Choroid plexus epithelial cell (primary cell): ENCODE data around the gene RENBP.
A peak's percentile ranks its signal among the peaks of the same experiment; 100 is the strongest.

Experiments used
- DNase-seq: peaks from one replicate; pipeline ENCODE4 v3.0.0-alpha.2; 2010; ENCODE audit warnings: low read depth
- H3K4me3 ChIP-seq: 2 replicates; pipeline ENCODE4 v1.5.1; 2011; ENCODE audit warnings: low read depth, mild to moderate bottlenecking, control low read depth, low read length, moderate library complexity
- CTCF ChIP-seq: conservative IDR thresholded peaks from 2 replicates; pipeline ENCODE4 v1.5.1; 2011; ENCODE audit warnings: low read depth, mild to moderate bottlenecking, control low read depth, inconsistent platforms, low read length, moderate library complexity

Gene RENBP

GRCh38 chrX:153903991-153904957 is 40.2 kb downstream of the RENBP start, which contains the start of gene AVPR2:
TSS of gene AVPR2 (plus strand) at chrX:153904673. CDS start at chrX:153905146, 473 bp downstream.
- DNase-seq, result no peak
- no peak within 1 kb of the TSS for H3K4me3 ChIP-seq

GRCh38 chrX:153903238-153903980 is 41.0 kb downstream of the RENBP start:
- H3K4me3 ChIP-seq, result no peak overlapping the region
- no peak for DNase-seq
- TF ChIP-seq CTCF, result no peak

More at GRCh38 chrX:153903991-153904957, 40.2 kb downstream of the RENBP start, which contains the start of gene AVPR2:
- TF ChIP-seq CTCF, result no peak

DNA sequence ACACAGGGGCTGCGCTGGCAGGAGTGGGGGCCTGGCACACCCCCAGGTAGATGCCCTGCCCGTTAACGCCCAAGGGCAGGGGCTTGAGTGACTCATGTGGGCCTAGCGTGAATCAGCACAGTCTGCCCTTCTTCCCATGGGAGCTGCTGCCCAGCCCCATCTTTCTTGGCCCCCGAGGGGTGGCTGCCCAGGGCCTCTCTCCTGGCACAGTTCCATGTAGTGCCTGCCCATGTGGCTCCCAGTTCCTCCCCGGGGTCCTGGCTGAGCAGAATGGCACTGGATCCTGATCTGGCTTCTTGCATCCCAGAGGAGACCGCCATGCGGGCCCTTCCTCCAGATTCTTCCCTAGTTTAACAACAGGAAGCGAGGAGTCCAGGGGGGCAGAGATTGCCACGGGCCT is 42.1 kb downstream of the RENBP start:
- no peak for DNase-seq
- no peak for TF ChIP-seq CTCF
- H3K4me3 ChIP-seq, result no peak overlapping the region

GRCh38 chrX:153901753-153902140 is 42.7 kb downstream of the RENBP start:
- TF ChIP-seq CTCF, result no peak
- DNase-seq, result no peak
- no peak overlapping the region for H3K4me3 ChIP-seq

DNA sequence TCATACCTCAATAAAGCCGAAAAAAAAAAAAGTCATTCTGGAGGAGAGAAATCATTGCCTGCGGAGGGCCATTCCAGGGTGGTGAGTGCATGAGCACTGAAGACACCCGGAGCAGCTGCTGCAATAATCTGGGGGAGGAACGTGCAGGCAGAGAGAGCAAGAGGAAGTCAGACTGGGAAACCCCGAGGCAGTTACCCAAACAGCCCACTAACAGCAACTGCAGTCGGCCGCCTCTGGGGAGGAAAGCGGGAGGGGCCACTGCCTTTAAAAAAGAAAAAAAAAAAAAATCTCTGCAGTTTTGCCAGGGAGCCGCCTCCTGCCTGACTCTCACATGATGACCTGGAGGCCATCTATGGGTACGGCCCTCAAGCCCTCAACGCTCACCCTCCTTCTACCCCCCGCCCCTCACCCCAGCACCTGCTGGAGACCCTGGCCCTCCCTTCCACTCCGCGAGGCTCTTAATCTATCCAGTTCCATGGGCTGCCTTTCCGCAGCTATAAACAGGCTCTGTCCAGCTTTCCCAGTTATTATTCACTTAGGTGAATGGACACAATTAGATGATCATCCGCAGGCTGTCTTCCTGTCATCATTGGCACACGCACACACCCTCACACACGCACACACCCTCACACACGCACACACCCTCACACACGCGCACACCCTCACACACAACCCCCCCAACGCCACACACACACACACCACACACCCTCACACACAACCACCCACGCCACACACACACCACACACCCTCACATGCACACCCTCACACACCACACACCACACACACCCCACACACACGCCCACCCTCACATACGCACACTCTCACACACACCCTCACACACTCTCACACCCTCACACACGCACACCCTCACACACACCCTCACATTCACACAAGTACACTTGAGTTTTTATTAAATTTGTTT is 43.4 kb downstream of the RENBP start:
- no peak overlapping the region for H3K4me3 ChIP-seq
- peak; percentile 83 for DNase-seq
- TF ChIP-seq CTCF, result no peak

DNA sequence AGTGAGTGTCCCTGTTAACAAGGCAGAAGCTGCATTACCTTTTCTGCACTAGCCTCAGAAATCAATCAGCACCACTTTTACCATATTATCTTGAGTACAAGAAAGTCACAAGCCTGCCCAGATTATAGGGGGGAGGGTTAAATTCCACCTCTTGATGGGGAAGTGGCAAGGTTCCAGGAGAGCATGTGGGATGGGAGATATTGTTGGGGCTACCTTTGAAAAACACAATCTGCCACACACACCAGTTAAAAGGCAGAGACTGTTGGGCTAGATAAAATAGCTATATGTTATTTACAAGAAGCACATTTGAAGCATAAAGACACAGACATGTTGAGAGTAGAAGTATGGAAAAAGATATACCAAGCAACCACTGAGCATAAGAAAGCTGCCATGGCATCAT is 46.5 kb downstream of the RENBP start:
- TF ChIP-seq CTCF, result no peak
- no peak for DNase-seq
- no peak overlapping the region for H3K4me3 ChIP-seq
